Measurements from ENCODE around the gene FASN. TPM values are rescaled to one million over a fixed set of nuclear protein-coding genes. Genes with fewer than 3 reads are reported as not detected.
"Not testable (repeated sequence)": the region's sequence is repeated elsewhere in the genome, so short reads cannot be mapped to it uniquely, and the experiment has no call there.

The FASN gene
- 37.8 TPM for polyA plus RNA-seq (2012; ENCODE audit: insufficient read depth, insufficient read length)

DNA sequence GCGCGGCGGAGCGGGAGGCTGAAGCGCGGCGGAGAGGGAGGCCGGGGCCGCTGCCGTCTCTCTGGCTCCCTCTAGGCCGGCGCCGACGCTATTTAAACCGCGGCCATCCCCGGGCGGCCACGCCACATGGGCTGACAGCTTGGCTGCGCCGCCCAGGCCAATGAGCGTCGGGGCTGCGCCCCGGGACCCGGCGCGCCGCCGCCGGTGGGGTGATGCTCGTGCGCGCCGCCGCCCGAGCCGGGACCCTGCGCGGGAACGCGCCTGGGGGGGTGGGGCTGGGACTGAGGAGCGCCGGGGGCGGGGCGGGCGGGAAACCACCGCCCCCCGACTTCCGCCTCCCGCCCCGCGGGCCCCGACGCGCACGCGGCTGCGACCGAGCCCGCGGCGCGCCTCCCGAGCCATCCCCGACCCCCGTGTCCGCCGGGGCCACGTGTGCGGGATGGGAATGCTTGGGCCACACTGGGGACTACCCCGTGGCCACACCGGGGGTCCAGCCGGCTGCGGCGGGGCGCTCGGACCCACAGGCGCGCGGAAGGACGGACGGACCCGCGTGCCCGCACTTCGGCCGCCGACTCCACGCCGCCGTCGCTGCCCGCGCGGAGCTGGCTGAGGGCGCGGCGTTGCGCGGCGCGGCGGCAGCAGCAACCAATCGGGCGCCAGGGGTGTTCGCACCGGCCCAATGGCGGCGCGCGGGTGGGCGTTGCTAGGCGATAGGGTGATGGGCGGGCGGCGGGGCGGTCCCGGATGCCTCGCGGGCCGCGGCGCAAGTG lies at the start of gene FASN:
TSS of gene FASN (minus strand) at position 68 of the 770 bp plus-strand sequence. CDS start 1,791 bp downstream, outside the sequence.
- H3K4me3 ChIP-seq (ENCODE audit: low read length): peak within 1 kb of the TSS; percentile 67
- peak; percentile 89 for DNase-seq (ENCODE audit: low read depth, low spot score)

DNA sequence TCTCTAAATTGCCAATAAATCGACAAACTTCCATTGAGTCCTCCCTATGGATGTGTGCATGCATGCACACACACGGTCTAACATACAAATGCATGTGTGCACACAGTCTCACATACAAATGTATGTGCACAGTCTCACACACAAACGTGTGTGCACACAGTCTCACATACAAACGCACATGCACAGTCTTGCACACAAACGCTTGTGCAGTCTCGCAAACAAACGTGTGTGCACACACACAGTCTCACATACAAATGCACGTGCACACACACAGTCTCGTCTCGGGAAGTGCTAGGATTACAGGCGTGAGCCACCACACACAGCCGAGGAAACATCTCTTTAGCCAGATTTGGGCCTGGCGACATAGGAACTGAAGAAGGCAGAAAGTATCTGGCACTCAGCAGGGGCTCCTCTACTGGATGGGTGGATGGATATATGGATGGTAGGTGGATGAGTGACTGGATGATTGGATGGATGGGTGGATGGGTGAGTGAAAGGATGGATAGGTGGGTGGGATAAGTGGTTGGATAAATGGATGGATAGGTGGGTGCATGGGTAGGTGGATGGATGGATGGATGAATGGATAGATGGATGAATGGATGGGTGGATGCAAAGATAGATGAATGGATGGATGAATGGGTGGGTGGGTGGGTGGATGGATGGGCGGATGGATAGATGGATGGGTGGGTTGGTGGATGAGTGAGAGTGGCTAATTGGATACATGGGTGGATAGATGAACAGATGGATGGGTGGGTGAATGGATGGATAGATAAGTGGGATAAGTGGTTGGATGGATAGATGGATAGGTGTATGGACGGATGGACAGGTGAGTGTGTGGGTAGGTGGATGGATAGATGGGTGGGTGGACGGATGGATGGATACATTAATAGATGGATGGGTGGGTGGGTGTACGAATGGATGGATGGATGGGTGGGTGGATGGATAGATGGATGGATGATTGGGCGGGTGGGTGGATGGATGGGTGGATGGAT lies 48.9 kb upstream of the FASN start:
- H3K4me3 ChIP-seq (ENCODE audit: low read length): no peak overlapping the region
- DNase-seq (ENCODE audit: low read depth, low spot score): no peak

DNA sequence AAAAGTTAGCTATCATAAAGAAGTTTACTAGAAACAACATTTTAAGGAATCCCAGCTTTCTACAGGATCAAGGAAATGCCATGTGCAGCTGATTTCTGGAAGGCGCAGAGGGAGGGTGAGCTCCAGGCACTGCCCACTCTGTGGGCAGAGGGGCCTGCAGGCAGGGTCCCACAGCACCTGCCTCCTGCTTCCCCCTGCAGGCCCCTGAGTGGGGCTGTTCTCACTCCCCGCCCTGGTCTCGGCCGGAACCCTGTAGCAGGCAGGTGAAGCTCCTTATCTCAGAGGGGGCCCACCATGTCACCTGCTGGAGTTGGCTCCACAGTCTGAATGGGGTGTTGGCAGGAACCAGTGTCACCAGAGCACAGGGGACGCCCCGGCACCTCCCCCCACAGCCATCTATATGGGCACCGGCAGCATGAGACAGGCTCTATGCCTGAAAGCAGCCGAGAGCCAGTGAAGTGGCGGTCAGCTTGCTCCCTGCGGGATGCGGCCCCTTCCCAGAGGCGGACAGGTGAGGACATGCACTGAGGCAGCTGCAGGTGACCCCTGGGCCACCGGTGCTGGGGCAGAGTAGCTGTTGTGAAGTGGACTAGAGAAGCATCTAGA lies 47.6 kb upstream of the FASN start:
- no peak for DNase-seq (ENCODE audit: low read depth, low spot score)
- H3K4me3 ChIP-seq (ENCODE audit: low read length): no peak overlapping the region

DNA sequence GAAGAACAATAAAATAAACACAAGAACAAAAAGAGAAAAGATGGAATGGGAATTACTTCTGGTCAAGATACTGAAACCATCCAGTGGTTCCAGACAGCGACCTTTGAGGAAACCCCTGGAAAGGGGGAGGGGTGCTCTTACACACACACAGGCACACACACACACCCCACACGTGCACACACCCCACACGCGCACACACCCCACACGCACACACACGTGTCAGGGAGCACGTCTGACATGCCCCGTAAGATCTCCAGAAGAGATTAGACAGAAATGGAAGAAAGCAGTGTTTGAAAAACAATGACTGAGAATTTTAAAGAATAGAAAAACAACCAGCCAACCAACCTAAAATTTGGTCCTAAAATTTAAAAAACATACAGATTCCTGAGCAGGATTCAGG lies 45.3 kb upstream of the FASN start:
- H3K4me3 ChIP-seq (ENCODE audit: low read length): no peak overlapping the region
- no peak for DNase-seq (ENCODE audit: low read depth, low spot score)

DNA sequence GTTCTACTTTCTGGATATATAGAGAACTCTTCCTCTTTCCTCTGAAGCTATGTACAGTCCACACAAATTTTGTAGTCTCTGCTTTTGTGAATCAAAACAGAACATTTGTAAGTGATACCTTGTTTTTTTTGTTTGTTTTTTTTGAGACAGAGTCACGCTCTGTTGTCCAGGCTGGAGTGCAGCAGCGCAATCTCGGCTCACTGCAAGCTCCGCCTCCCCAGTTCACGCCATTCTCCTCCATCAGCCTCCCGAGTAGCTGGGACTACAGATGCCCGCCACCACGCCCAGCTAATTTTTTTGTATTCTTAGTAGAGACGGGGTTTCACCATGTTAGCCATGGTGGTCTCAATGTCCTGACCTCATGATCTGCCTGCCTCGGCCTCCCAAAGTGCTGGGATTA lies 41.9 kb upstream of the FASN start:
- H3K4me3 ChIP-seq (ENCODE audit: low read length); DNase-seq (ENCODE audit: low read depth, low spot score): not testable (repeated sequence)

DNA sequence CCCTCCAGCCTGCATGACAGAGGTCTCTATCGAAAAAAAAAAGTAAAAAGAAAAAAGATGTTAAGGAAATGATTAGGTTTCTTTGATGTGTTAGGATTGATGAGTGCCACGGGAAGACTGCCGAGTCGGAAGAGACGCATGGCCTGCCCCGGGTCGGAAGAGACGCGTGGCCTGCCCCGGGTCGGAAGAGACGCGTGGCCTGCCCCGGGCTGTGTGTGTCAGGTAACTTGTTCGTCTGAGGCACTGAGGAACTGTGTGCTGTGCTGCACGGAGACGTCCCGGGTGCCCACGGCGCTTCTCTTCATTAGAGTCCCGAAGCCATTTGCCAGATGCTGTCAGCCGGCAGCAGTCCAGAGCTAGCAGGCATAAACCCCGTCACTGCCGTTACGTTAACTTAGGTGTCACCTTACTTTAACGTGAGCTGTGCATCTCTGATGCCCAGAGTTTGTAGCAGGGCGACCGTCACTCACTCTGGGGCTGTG lies 40.5 kb upstream of the FASN start:
- H3K4me3 ChIP-seq (ENCODE audit: low read length): no peak overlapping the region
- no peak for DNase-seq (ENCODE audit: low read depth, low spot score)

DNA sequence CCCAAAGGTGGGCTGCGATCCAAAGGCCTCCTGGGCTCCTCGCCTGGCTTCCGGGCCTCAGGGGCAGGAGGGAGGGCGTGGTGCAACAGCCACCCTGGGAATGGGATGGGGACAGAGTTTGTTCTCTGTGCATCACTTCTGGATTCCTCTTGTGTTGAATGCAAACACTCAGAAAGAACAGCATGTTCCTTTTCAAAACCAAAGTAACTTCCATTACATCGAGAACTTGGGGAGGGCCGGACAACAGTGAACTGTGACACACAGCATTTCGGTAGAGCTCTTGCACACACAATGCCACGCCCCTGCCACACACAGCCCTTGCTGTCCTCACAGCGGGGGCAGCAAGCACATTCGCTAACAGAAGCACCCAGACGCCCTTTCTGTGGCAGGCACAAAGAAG lies 36.1 kb upstream of the FASN start:
- no peak for DNase-seq (ENCODE audit: low read depth, low spot score)

DNA sequence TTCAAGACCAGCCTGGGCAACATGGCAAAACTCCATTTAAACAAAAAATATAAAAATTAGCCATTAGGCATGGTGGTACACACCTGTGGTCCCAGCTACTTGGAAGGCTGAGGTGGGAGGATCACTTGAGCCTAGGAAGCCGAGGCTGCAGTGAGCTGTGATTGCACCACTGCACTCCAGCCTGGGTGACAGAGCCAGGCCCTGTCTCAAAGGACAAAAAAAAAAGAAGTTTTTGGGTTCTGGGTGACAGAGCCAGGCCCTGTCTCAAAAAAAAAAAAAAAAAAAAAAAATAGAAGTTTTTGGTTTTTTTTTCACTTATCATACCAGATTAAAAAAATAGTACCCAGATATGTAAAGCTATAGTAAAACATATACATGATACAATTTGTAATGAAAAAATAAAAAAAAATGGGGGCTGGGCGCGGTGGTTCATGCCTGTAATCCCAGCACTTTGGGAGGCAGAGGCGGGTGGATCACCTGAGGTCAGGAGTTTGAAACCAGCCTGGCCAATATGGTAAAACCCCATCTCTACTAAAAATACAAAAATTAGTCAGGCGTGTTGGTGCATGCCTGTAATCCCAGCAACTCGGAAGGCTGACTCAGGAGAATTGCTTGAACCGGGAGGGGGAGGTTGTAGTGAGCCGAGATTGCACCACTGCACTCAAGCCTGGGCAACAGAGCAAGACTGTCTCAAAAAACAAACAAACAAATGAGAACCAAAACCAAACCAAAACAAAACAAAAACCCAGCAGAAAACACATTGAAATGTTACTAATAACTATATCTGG lies 35.3 kb upstream of the FASN start:
- not testable (repeated sequence) for H3K4me3 ChIP-seq (ENCODE audit: low read length); DNase-seq (ENCODE audit: low read depth, low spot score)

More for the DNA sequence above, 36.1 kb upstream of the FASN start:
- H3K4me3 ChIP-seq (ENCODE audit: low read length): no peak overlapping the region

DNA sequence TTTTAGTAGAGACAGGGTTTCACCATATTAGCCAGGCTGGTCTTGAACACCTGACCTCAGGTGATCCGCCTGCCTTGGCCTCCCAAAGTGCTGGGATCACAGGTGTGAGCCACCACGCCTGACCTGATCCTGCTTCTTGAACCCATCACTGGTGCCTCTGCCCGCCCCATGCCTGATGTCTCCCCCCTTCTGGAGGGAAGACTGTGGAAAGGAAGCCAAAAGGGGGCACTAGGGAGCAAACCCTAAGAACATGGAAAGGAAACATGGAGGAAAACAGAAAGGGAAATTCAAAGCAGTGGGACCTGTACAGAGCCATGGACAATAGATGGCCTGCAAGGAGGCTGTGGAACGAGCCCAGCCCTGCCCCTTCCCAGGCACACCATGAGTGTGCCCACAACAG lies 31.1 kb upstream of the FASN start:
- no peak overlapping the region for H3K4me3 ChIP-seq (ENCODE audit: low read length)
- no peak for DNase-seq (ENCODE audit: low read depth, low spot score)

DNA sequence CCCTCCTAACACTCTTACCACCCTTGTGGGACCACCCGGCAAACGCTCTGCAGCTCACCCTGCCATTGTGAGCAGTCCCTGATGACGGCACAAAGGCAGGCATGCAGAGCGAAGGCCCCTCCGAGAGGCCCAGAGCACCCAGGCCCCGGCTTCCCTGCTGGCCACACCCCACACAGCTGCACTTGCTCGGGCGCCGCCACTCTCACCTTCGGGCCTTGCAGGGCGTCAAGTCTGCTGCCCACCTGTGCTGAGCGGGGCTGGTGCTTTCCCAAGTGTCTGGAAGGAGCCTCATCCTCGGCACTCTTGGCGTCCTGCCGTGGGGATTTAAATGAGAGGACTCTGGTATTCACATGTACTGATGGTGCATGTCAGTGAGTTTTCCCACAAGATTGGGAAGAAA lies 30.3 kb upstream of the FASN start:
- no peak for DNase-seq (ENCODE audit: low read depth, low spot score)
- no peak overlapping the region for H3K4me3 ChIP-seq (ENCODE audit: low read length)

DNA sequence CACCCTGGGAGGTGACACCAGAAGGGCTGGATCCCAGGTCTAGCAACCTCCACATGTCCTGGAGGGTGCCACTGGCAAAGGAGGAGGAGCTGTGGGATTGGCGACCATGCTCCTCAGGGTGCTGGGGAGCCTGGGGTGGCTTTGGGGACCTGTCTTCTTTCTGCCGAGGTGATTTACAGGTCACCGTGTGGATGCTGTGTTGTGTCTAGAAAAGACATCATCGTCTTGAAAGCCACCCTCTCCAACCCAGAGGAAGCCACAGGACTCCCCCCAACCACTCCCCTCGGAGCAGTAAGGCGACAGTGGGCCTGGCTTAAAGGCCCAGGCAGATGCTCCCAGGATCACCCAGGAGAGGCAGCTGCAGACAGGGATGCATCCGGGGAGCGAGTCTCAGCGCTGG lies 29.7 kb upstream of the FASN start:
- peak overlapping the region; percentile 55 for H3K4me3 ChIP-seq (ENCODE audit: low read length)
- peak; percentile 53 for DNase-seq (ENCODE audit: low read depth, low spot score)

DNA sequence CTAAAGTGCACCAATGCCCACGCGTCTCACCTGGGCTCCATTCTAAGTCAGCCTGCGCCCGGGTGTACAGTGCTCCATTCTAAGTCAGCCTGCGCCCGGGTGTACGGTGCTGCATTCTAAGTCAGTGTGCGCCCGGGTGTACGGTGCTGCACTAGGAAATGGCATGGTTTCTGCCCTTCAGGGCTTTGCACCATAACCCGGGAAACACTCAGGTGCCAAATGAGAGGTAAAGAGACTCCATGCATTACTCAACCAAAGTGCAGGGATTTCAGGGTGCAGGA lies 29.2 kb upstream of the FASN start:
- peak overlapping the region; percentile 55 for H3K4me3 ChIP-seq (ENCODE audit: low read length)
- no peak for DNase-seq (ENCODE audit: low read depth, low spot score)

DNA sequence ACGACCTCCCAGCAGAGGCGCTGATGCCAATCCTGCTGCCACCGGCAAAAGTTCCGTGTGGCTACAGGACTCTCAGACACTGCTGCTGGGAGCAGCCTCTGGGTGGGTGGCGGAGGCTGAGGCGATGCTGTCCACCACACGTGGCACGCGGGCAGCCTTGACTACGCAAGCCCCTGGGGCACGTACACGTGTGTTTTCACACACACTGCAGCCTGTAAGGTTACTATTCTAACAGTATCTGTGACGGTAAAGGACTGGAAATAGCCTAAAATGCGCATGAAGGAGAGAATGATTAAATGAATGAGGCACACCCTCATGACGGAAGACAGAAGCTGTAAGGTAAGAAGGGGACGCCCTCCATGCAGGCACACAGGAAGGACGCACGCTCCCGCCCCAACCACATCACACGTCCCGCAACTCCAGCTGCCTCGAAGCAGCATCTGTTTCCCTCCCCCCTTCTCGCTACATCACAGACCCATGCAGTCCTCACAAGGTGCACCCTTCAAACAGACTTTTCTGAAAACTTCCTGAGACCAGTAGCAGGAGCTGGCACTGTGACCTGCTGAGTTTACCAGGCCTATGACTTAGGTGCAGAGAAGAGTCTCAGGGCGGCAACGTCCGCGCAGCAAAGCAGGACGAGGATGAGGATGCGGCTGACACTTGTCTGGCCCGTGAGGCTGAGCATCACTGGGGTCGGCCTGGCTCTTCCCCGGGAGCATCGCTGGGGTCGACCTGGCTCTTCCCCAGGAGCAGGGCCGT lies 28.7 kb upstream of the FASN start:
- peak; percentile 99 for DNase-seq (ENCODE audit: low read depth, low spot score)

DNA sequence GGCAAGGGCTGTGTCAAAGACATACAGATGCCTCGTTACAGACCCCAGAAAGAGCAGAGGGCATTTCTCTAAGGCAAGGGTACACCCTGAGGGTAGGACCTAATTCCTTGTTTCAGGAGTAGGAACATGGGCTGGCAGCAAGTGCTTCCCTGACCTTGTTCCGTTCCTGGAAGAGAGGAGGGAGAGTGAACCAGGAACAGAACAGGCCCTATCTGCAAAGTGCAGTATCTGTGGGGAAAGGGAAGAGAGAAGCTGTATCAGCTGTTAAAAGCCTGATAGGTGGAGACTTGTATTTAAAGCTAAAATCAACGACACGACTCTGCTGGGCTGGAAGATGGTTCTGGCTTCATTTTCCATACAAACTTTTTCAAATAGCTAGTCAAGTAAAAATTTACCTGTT lies 26.1 kb upstream of the FASN start:
- no peak overlapping the region for H3K4me3 ChIP-seq (ENCODE audit: low read length)
- no peak for DNase-seq (ENCODE audit: low read depth, low spot score)

More for the DNA sequence above, 28.7 kb upstream of the FASN start:
- peak overlapping the region; percentile 55 for H3K4me3 ChIP-seq (ENCODE audit: low read length)

DNA sequence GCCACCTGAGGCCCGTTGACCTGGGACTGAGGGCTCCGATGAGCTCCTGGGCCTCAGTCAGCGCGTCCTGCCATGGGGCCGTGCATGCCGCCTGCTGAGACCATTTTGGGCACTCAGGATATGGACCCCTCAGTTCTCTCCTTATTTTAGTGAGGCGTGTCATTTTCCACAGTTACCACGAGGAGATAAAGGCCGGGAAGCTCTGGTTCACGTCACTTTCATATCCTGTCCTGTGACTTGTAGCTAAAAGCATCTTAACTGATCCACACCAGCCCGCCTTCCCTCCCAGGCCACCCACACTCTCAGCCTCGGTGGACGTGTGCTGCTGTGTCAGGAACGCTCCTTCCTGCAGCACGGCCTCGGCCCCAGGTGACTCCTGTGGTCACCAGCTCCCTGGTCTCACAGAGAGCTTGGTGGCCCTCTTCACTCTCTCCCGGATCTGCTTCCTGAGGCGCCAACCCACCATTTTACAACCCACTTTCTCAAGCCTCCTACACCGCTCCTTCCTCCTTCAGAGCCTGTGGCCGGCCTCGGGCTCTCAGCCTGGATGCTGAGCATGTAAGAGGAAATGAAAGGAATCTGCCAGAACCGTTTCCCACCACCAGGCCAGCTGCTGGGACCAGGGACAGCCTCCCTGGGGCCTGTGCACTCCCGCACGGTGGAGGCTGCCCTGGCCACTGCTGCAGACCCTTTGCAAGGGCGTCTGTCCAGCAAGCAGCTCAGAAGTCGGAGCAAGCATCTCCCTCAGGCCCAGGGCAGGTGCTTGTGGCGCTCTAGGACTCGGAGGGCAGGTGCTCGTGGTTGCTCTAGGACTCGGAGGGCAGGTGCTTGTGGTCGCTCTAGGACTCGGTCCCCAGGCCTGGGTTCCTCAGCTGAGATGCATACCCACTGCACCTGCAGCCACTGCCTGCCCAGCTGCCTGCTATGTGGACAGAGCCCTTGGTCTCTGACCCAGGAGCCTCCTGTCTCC lies 23.9 kb upstream of the FASN start:
- no peak overlapping the region for H3K4me3 ChIP-seq (ENCODE audit: low read length)
- peak; percentile 57 for DNase-seq (ENCODE audit: low read depth, low spot score)

DNA sequence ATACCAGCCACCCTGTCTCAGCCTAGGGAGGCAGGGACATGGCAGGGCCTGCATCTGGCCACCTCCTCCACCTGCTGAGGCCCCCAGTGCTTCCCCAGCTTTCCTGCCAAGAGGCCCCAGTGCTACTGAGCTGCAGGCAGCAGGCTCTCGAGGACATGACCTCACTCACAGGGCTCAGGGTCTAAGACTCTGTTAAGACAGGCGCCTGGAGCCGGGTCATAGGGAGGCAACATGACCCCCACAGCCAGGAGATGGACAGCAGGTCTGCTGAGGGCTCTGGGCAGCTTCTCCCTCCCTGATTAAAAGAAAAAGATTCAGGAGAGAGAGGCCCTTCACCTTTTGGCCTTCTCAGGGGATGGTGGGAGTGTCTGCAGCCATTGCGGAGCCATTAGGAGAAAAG lies 23.2 kb upstream of the FASN start:
- DNase-seq (ENCODE audit: low read depth, low spot score): no peak
- H3K4me3 ChIP-seq (ENCODE audit: low read length): no peak overlapping the region

DNA sequence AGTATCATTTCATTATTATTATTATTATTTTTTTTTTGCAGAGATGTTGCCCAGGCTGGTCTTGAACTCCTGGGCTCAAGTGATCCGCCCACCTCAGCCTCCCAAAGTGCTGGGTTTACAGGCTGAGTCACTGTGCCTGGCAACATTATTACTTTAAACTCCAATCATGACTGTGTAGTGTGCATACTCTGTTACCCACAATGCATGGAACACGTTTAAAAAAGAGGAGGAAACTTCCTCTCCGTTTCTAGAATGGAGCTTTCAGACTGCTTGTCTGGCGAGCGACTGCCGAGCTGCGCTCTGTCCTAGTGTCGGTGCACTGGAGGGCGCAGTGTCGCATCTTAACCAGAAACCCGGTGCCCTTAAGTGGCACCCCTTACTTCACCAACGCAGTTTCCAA lies 22.1 kb upstream of the FASN start:
- DNase-seq (ENCODE audit: low read depth, low spot score): no peak

More for the DNA sequence above, 22.1 kb upstream of the FASN start:
- no peak overlapping the region for H3K4me3 ChIP-seq (ENCODE audit: low read length)
